Measurements from ENCODE around the gene ARL2. TPM values are rescaled to one million over a fixed set of nuclear protein-coding genes. Genes with fewer than 3 reads are reported as not detected.

ARL2 gene
- total RNA-seq, 1 donor from 2014 or later: 68.4 TPM

DNA sequence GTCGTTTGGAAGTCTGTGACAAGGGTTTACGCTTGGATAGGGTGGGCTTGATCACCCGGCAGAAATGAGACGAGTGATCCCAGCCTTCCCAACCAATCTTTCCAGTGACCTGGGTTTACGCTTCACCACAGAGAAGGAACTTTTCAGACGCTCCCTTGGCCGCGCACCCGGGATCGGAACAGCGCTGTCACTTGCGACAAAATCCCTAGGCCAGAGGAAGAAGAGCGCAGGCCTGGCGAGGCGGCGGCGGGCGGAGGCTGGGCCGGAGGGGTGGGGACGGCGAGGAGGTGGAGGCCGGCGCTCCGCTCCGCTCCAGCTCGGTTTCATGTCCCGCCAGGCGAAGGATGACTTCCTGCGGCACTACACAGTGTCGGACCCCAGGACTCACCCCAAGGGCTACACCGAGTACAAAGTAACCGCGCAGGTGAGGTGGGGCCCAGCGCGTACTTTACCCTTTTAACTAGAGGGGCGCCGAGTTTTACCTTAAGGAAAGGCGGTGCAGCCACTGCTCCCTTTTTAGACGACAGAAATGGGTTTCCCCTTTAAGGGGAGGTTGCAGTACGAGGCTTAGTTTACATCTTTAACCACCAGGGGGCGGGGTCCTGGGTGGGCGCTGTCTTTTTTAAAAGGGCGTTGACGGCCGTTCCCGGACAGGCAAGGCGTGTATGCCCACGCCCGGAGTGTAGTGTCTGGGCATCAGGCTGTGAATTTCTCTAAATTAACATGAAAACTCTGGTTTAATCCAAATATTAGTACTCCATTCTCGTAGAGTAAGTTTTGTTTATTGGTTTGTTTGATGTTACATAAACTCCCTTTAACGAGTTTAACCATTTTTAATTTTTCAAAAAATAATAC lies 13.5 kb downstream of the ARL2 start, which contains the start of gene SNX15:
SNX15 (plus strand) TSS at position 227 of the 855 bp plus-strand sequence; CDS start at position 326, 99 bp downstream.
- Mint-ChIP-seq H3K27ac (ENCODE audit: unreplicated experiment) (peak within 1 kb of the TSS; percentile 84), H3K4me1 (ENCODE audit: low read depth, unreplicated experiment) (peaks cover 6% of the 10 kb centered on the region), H3K9me3 (ENCODE audit: unreplicated experiment) (peaks cover 3% of the 10 kb centered on the region), H3K36me3 (ENCODE audit: unreplicated experiment) (no peaks in the 10 kb centered on the region), H3K27me3 (ENCODE audit: unreplicated experiment) (no peaks in the 10 kb centered on the region), H3K4me3 (ENCODE audit: unreplicated experiment) (peak within 1 kb of the TSS; percentile 81)
- TF ChIP-seq, protein P1, sequence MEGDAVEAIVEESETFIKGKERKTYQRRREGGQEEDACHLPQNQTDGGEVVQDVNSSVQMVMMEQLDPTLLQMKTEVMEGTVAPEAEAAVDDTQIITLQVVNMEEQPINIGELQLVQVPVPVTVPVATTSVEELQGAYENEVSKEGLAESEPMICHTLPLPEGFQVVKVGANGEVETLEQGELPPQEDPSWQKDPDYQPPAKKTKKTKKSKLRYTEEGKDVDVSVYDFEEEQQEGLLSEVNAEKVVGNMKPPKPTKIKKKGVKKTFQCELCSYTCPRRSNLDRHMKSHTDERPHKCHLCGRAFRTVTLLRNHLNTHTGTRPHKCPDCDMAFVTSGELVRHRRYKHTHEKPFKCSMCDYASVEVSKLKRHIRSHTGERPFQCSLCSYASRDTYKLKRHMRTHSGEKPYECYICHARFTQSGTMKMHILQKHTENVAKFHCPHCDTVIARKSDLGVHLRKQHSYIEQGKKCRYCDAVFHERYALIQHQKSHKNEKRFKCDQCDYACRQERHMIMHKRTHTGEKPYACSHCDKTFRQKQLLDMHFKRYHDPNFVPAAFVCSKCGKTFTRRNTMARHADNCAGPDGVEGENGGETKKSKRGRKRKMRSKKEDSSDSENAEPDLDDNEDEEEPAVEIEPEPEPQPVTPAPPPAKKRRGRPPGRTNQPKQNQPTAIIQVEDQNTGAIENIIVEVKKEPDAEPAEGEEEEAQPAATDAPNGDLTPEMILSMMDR (IDR thresholded peaks at IDR 0.05; ENCODE audit: partially characterized antibody, unreplicated experiment): peak; percentile 97
- peak; percentile 94 for DNase-seq

DNA sequence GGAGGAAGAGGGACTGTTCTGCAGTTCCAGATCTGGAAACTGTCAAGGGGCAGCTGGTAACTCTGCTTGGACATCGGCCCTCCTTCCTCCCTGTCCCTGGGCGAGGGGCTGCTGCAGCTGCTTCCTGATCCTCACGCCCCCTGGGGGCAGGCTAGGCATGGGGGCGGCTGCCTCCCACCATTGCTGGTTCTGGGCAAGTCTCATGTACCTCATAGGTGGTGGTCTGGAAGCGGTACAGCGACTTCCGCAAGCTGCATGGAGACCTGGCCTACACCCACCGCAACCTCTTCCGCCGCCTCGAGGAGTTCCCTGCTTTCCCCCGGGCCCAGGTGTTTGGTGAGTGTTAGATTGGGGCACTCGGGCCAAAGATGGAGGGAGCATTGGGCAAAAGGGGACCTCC lies 18.3 kb downstream of the ARL2 start:
- no peaks in the 10 kb centered on the region for H3K9me3 Mint-ChIP-seq (ENCODE audit: unreplicated experiment)
- H3K4me1 Mint-ChIP-seq (ENCODE audit: low read depth, unreplicated experiment): peaks cover 2% of the 10 kb centered on the region
- DNase-seq: no peak
- no peaks in the 10 kb centered on the region for H3K36me3 Mint-ChIP-seq (ENCODE audit: unreplicated experiment)
- no peak overlapping the region for H3K27ac Mint-ChIP-seq (ENCODE audit: unreplicated experiment)
- peaks cover 4% of the 10 kb centered on the region for H3K27me3 Mint-ChIP-seq (ENCODE audit: unreplicated experiment)
- TF ChIP-seq, protein P1 (IDR thresholded peaks at IDR 0.05; ENCODE audit: partially characterized antibody, unreplicated experiment): no peak
- H3K4me3 Mint-ChIP-seq (ENCODE audit: unreplicated experiment): no peak overlapping the region

DNA sequence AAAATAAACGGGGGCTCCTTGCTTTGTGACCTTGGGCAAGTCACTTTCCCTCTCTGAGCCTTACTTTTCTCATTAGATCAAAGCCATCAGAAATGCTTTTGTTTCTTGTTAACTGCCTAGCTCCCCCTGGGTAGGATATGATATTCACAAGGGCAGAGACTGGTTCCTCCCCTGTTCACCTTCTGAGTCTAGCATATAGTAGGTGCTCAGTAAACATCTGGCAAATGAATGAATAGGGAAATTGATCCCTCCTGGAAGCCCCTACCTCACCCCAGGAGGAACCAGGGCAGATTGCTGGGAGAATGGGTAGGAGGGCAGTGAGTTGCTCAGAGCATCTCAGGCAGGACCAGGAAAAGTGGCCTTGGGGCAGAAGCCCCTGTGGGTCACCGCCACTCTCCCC lies 20.5 kb downstream of the ARL2 start:
- Mint-ChIP-seq H3K9me3 (ENCODE audit: unreplicated experiment) (no peaks in the 10 kb centered on the region), H3K36me3 (ENCODE audit: unreplicated experiment) (no peaks in the 10 kb centered on the region), H3K4me3 (ENCODE audit: unreplicated experiment) (no peak overlapping the region), H3K4me1 (ENCODE audit: low read depth, unreplicated experiment) (no peaks in the 10 kb centered on the region), H3K27me3 (ENCODE audit: unreplicated experiment) (peaks cover 5% of the 10 kb centered on the region), H3K27ac (ENCODE audit: unreplicated experiment) (no peak overlapping the region)
- TF ChIP-seq, protein P1 (IDR thresholded peaks at IDR 0.05; ENCODE audit: partially characterized antibody, unreplicated experiment): no peak
- no peak for DNase-seq

DNA sequence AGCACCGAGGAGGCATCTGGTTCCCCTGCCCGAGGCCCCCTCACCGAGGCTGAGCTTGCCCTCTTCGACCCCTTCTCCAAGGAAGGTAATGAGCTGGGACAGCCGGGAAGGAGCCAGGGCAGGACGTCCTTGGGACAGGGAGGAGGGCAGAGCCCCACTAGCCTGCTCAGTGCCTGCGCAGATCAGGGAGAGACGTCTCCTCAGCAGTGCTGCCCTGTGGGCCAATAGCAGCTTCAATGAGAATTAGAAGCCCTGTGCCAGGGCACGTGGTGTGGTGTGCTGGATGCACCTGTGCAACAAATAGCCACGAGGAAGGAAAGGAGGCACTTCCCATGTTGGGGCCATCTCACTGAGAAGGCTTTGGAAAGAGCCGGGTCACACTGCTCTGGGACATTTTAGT lies 21.6 kb downstream of the ARL2 start:
- peaks cover 2% of the 10 kb centered on the region for H3K9me3 Mint-ChIP-seq (ENCODE audit: unreplicated experiment)
- DNase-seq: no peak
- TF ChIP-seq, protein P1 (IDR thresholded peaks at IDR 0.05; ENCODE audit: partially characterized antibody, unreplicated experiment): no peak
- peaks cover 5% of the 10 kb centered on the region for H3K27me3 Mint-ChIP-seq (ENCODE audit: unreplicated experiment)
- no peak overlapping the region for H3K4me3 Mint-ChIP-seq (ENCODE audit: unreplicated experiment)
- H3K4me1 Mint-ChIP-seq (ENCODE audit: low read depth, unreplicated experiment): no peaks in the 10 kb centered on the region
- no peak overlapping the region for H3K27ac Mint-ChIP-seq (ENCODE audit: unreplicated experiment)
- H3K36me3 Mint-ChIP-seq (ENCODE audit: unreplicated experiment): no peaks in the 10 kb centered on the region

DNA sequence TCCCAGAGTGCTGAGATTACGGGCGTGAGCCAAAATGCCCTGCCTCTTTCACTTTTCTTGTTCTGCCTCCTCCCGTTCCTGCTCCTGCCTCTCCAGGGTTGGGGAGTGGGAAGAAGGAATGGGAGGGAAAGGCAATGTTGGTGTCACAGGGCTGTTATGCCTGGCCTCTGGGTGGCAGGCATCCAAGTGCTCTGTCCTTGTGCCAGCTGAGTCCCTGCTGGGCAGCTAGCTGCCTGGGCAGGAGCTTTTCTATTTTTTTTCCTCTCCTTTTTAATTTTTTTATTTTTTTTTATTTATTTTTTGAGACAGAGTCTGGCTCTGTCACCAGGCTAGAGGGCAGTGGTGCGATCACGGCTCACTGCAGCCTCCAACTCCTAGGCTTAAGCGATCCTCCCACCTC lies 23.0 kb downstream of the ARL2 start:
- H3K4me1 Mint-ChIP-seq (ENCODE audit: low read depth, unreplicated experiment): no peaks in the 10 kb centered on the region
- H3K36me3 Mint-ChIP-seq (ENCODE audit: unreplicated experiment): no peaks in the 10 kb centered on the region
- peaks cover 4% of the 10 kb centered on the region for H3K9me3 Mint-ChIP-seq (ENCODE audit: unreplicated experiment)
- DNase-seq: no peak
- H3K4me3 Mint-ChIP-seq (ENCODE audit: unreplicated experiment): no peak overlapping the region
- peaks cover 7% of the 10 kb centered on the region for H3K27me3 Mint-ChIP-seq (ENCODE audit: unreplicated experiment)
- H3K27ac Mint-ChIP-seq (ENCODE audit: unreplicated experiment): no peak overlapping the region
- TF ChIP-seq, protein P1 (IDR thresholded peaks at IDR 0.05; ENCODE audit: partially characterized antibody, unreplicated experiment): no peak

All from glutamatergic neuron (in vitro differentiated cells).